ENCODE results near the gene TMEM50A. TPM values are rescaled to one million over a fixed set of nuclear protein-coding genes. Genes with fewer than 3 reads are reported as not detected.

The TMEM50A gene
- total and polyA plus RNA-seq, 2 of the 13 experiments (the other 11 are each of a cell fraction or from before 2014, with no cell fraction given) = 51.2 to 61.2 TPM

- no peak for TF ChIP-seq ZBTB33 (CRISPR knock-in tag; IDR thresholded peaks at IDR 0.05)
- no peak for TF ChIP-seq ZNF891 (CRISPR knock-in tag; IDR thresholded peaks at IDR 0.05)
- TF ChIP-seq THYN1 (CRISPR knock-in tag; IDR thresholded peaks at IDR 0.05; ENCODE audit: borderline replicate concordance, low read depth) = no peak
- no peak for TF ChIP-seq ZNF75D (CRISPR knock-in tag; IDR thresholded peaks at IDR 0.05; ENCODE audit: borderline replicate concordance)
- TF ChIP-seq, protein P1, sequence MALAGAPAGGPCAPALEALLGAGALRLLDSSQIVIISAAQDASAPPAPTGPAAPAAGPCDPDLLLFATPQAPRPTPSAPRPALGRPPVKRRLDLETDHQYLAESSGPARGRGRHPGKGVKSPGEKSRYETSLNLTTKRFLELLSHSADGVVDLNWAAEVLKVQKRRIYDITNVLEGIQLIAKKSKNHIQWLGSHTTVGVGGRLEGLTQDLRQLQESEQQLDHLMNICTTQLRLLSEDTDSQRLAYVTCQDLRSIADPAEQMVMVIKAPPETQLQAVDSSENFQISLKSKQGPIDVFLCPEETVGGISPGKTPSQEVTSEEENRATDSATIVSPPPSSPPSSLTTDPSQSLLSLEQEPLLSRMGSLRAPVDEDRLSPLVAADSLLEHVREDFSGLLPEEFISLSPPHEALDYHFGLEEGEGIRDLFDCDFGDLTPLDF (CRISPR knock-in tag; IDR thresholded peaks at IDR 0.05) = no peak
- TF ChIP-seq, protein P2, sequence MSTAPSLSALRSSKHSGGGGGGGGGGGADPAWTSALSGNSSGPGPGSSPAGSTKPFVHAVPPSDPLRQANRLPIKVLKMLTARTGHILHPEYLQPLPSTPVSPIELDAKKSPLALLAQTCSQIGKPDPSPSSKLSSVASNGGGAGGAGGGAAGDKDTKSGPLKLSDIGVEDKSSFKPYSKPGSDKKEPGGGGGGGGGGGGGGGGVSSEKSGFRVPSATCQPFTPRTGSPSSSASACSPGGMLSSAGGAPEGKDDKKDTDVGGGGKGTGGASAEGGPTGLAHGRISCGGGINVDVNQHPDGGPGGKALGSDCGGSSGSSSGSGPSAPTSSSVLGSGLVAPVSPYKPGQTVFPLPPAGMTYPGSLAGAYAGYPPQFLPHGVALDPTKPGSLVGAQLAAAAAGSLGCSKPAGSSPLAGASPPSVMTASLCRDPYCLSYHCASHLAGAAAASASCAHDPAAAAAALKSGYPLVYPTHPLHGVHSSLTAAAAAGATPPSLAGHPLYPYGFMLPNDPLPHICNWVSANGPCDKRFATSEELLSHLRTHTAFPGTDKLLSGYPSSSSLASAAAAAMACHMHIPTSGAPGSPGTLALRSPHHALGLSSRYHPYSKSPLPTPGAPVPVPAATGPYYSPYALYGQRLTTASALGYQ (CRISPR knock-in tag; IDR thresholded peaks at IDR 0.05) = no peak
- TF ChIP-seq ELK4 (CRISPR knock-in tag; IDR thresholded peaks at IDR 0.05; ENCODE audit: borderline replicate concordance) = no peak
- TF ChIP-seq RELA (CRISPR knock-in tag; IDR thresholded peaks at IDR 0.05) = no peak
- TF ChIP-seq ETV6 (CRISPR knock-in tag; conservative IDR thresholded peaks at IDR 0.05) = no peak
- TF ChIP-seq MXD1 (CRISPR knock-in tag; IDR thresholded peaks at IDR 0.05) = no peak
- no peak for TF ChIP-seq ZBTB43 (CRISPR knock-in tag; conservative IDR thresholded peaks at IDR 0.05)
- 0 out of 2 replicates have a peak, but pooled peaks have one; percentile 23 for TF ChIP-seq ZNF598 (CRISPR knock-in tag; IDR thresholded peaks at IDR 0.05; ENCODE audit: borderline replicate concordance)
- TF ChIP-seq ZNF691 (CRISPR knock-in tag; IDR thresholded peaks at IDR 0.05; ENCODE audit: borderline replicate concordance, low read depth) = no peak
- no peak for TF ChIP-seq TOE1 (CRISPR knock-in tag; IDR thresholded peaks at IDR 0.05)
- no peak for TF ChIP-seq SOX5 (CRISPR knock-in tag; IDR thresholded peaks at IDR 0.05; ENCODE audit: borderline replicate concordance)
- TF ChIP-seq ZNF441 (CRISPR knock-in tag; IDR thresholded peaks at IDR 0.05; ENCODE audit: borderline replicate concordance) = no peak
- peak; percentile 67; the same call in 1 of the 2 replicates for TF ChIP-seq ZNF563 (CRISPR knock-in tag; IDR thresholded peaks at IDR 0.05)
- TF ChIP-seq FOXC1 (CRISPR knock-in tag; IDR thresholded peaks at IDR 0.05; ENCODE audit: borderline replicate concordance) = peak; percentile 69; the same call in 1 of the 2 replicates
- no peak for TF ChIP-seq SYNCRIP (IDR thresholded peaks at IDR 0.05; ENCODE audit: insufficient read depth, low read depth, low read length)
Measured at GRCh38 chr1:25338188-25338981, at the start of gene TMEM50A (continued).
